GM12801 (cell line): ENCODE data around the gene GTPBP1.

Experiments used
- TF ChIP-seq, protein P1 (sequence below): IDR thresholded peaks from one replicate; pipeline ENCODE4 v1.5.1; 2011; ENCODE audit warnings: control low read depth; ENCODE audit not compliant: insufficient read length; ENCODE audit errors: extremely low read depth

GTPBP1 gene

GRCh38 chr22:38706101-38706900 is 557 bp downstream of the GTPBP1 start:
- TF ChIP-seq, protein P1, sequence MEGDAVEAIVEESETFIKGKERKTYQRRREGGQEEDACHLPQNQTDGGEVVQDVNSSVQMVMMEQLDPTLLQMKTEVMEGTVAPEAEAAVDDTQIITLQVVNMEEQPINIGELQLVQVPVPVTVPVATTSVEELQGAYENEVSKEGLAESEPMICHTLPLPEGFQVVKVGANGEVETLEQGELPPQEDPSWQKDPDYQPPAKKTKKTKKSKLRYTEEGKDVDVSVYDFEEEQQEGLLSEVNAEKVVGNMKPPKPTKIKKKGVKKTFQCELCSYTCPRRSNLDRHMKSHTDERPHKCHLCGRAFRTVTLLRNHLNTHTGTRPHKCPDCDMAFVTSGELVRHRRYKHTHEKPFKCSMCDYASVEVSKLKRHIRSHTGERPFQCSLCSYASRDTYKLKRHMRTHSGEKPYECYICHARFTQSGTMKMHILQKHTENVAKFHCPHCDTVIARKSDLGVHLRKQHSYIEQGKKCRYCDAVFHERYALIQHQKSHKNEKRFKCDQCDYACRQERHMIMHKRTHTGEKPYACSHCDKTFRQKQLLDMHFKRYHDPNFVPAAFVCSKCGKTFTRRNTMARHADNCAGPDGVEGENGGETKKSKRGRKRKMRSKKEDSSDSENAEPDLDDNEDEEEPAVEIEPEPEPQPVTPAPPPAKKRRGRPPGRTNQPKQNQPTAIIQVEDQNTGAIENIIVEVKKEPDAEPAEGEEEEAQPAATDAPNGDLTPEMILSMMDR: no peak

DNA sequence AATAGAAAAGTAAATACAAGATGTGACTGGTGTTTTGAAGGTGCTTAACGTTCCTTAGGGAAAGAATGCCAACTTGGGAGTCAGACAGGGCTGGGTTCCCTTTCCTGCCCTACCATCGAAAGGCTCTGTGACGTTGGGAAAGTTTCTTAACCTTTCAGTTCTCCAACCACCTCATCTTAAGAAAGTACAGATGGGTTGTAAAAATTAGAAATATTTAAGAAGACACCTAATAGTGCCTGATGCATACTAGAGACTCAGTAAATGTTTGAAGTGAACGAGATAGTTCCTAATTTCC is 1.1 kb downstream of the GTPBP1 start:
- TF ChIP-seq, protein P1: no peak

- TF ChIP-seq, protein P1: no peak
Observed at GRCh38 chr22:38707346-38707745, 1.6 kb downstream of the GTPBP1 start.

DNA sequence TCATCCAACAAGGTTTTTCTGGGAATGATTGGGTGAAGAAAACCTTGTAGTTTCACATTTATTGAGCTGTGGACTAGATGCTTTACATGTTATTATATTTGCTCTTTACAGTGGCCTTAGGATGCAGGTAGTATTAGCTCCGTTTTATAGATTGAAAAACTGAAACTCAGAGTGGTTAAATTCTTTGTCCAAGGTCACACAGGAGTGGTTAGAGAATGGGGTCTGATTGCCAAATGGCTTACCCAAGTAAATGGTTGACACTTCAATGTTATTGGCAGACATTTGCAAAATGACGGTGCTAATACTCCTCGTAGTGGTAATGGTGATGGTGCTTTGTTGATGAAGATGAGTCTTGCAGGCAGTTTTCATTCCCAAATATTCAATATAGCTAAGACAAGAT is 2.2 kb downstream of the GTPBP1 start:
- TF ChIP-seq, protein P1: no peak

DNA sequence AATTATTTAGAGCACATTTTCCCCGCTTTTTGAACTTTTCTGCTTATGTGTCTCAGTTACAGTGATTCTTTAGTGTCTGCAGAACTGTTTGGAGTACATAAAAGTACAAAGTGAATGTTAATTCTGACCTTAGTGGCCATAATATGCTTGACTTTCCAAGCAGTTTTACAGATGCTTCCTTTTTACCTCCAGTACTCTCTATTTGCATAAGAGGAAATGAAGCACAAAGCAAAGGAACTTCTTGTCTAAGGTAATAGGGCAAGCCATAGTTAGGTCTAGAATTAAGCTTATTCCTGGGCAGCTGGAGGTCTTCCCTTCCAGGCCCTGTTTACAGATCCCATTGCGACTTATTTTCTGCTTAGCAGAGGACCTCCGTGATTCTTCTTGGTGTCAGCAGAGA is 3.6 kb downstream of the GTPBP1 start:
- TF ChIP-seq, protein P1: no peak

GRCh38 chr22:38710351-38710750 is 4.6 kb downstream of the GTPBP1 start:
- TF ChIP-seq, protein P1: no peak

DNA sequence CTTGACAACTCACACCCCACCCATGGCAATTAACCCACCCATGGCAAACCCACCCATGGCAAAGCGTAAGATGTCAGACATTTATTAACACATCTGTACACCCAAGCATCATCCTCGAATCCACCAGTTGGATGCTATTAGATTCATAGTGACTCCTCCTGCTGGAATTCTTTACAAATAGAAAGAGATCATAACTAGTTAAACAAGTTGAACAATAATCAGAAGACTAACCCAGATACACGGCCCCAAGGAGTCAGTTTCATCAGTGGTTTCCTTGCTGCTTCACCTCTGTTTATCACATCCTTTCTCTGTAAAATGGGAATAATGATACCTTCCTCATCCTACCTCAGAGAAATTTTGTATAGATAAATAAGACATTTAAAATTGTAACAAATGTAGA is 5.1 kb downstream of the GTPBP1 start:
- TF ChIP-seq, protein P1: no peak
